Osteoblast (primary cell): ENCODE results near the gene HEPACAM2. TPM values are rescaled to one million over a fixed set of nuclear protein-coding genes. Genes with fewer than 3 reads are reported as not detected.

Experiments used
- DNase-seq: peaks from one replicate; pipeline ENCODE4 v3.0.0; 2011; ENCODE audit warnings: low spot score, mixed read lengths; ENCODE audit not compliant: insufficient read length; ENCODE audit errors: missing footprints
- H2AFZ ChIP-seq: 2 replicates; pipeline ENCODE4 v1.6.0; 2011; ENCODE audit warnings: mild to moderate bottlenecking, low read length
- H3K27ac ChIP-seq: 2 replicates; pipeline ENCODE4 v1.5.1; 2011; ENCODE audit warnings: mild to moderate bottlenecking, low read depth, low read length, moderate library complexity
- H3K27me3 ChIP-seq: 2 replicates; pipeline ENCODE4 v1.6.0; 2012; ENCODE audit warnings: mild to moderate bottlenecking, control low read depth, inconsistent platforms, low read length, moderate library complexity; ENCODE audit not compliant: insufficient read depth
- H3K36me3 ChIP-seq: 2 replicates; pipeline ENCODE4 v1.5.1; 2011; ENCODE audit warnings: mild to moderate bottlenecking, low read length, control low read depth, moderate library complexity; ENCODE audit not compliant: insufficient read depth
- H3K4me1 ChIP-seq: 2 replicates; pipeline ENCODE4 v1.5.1; 2011; ENCODE audit warnings: mild to moderate bottlenecking, low read length, control low read depth, moderate library complexity; ENCODE audit not compliant: insufficient read depth
- H3K4me2 ChIP-seq: 2 replicates; pipeline ENCODE4 v1.6.0; 2011; ENCODE audit warnings: mild to moderate bottlenecking, low read length; ENCODE audit not compliant: insufficient read depth
- H3K4me3 ChIP-seq: fragments of 200-600 bp; sonication (generic); 3 replicates; pipeline ENCODE4 v1.5.1; 2012; ENCODE audit warnings: mild to moderate bottlenecking, low read length, inconsistent platforms; ENCODE audit not compliant: insufficient read depth
- H3K79me2 ChIP-seq: 2 replicates; pipeline ENCODE4 v1.6.0; 2012; ENCODE audit warnings: mild to moderate bottlenecking, low read length, control low read depth, inconsistent platforms; ENCODE audit not compliant: insufficient read depth
- H3K9me3 ChIP-seq: 2 replicates; pipeline ENCODE4 v1.5.1; 2011; ENCODE audit warnings: low read depth, low read length, control low read depth
- H4K20me1 ChIP-seq: 2 replicates; pipeline ENCODE4 v1.6.0; 2012; ENCODE audit warnings: mild to moderate bottlenecking, low read length, control low read depth; ENCODE audit not compliant: insufficient read depth
- CTCF ChIP-seq: IDR thresholded peaks from 2 replicates; pipeline ENCODE4 v1.5.1; 2011; ENCODE audit warnings: mild to moderate bottlenecking, low read depth, low read length, moderate library complexity; ENCODE audit errors: extremely low read depth
- total RNA-seq: library from RNA; depleted of rRNA; stranded (reverse); fragments of >200 nt; gene quantifications from 2 replicates; pipeline ENCODE4 v1.2.3, GENCODE V29; 2012

HEPACAM2 gene
- total RNA-seq, 1 donor: under 0.01 TPM

- Histone ChIP-seq H3K27ac (no peak overlapping the region), H3K27me3 (peaks cover 20% of the 10 kb centered on the region), H3K4me3 (no peak overlapping the region), H3K9me3 (no peaks in the 10 kb centered on the region), H4K20me1 (no peaks in the 10 kb centered on the region), H2AFZ (no peak overlapping the region), H3K4me1 (no peaks in the 10 kb centered on the region), H3K4me2 (no peak overlapping the region), H3K36me3 (no peaks in the 10 kb centered on the region), H3K79me2 (no peaks in the 10 kb centered on the region)
- no peak for TF ChIP-seq CTCF
- no peak for DNase-seq
These were observed 22.8 kb downstream of the HEPACAM2 start for GRCh38 chr7:93203496-93203895.

- no peak overlapping the region for H3K4me2 ChIP-seq
- H3K79me2 ChIP-seq: no peaks in the 10 kb centered on the region
- no peak overlapping the region for H3K27ac ChIP-seq
- H3K27me3 ChIP-seq: peaks cover 20% of the 10 kb centered on the region
- H2AFZ ChIP-seq: no peak overlapping the region
- H3K9me3 ChIP-seq: no peaks in the 10 kb centered on the region
- H3K4me3 ChIP-seq: no peak overlapping the region
- H4K20me1 ChIP-seq: no peaks in the 10 kb centered on the region
- no peak for DNase-seq
- no peaks in the 10 kb centered on the region for H3K4me1 ChIP-seq
- H3K36me3 ChIP-seq: no peaks in the 10 kb centered on the region
- no peak for TF ChIP-seq CTCF
These were observed 23.5 kb downstream of the HEPACAM2 start for GRCh38 chr7:93202594-93203250.

DNA sequence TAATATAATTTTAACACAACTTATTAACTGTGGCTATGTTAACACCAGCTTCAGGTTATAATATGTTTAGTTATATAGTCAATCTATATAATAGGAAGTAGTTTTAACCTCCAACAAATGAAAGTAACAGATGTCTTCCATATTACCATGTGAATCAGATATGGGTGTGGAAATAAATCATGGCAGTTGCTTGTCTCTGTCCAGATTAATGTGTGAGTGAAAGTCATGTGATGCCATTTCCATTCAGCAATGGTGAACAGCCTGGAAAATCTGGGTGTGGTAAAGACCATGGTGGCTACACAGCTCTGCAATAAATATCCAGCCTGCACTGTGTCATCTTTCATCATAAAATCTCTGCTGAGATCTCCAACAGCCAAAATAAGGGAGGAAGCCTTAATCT, 27.8 kb downstream of the HEPACAM2 start:
- TF ChIP-seq CTCF: no peak
- peaks cover 8% of the 10 kb centered on the region for H3K27me3 ChIP-seq

GRCh38 chr7:93196336-93196735, 29.9 kb downstream of the HEPACAM2 start:
- Histone ChIP-seq H3K4me1 (peaks cover 3% of the 10 kb centered on the region), H3K4me3 (no peak overlapping the region), H3K9me3 (no peaks in the 10 kb centered on the region), H3K4me2 (no peak overlapping the region), H3K27ac (no peak overlapping the region), H3K79me2 (no peaks in the 10 kb centered on the region), H3K27me3 (peaks cover 21% of the 10 kb centered on the region), H3K36me3 (no peaks in the 10 kb centered on the region), H2AFZ (no peak overlapping the region), H4K20me1 (no peaks in the 10 kb centered on the region)
- no peak for TF ChIP-seq CTCF
- no peak for DNase-seq

More for the DNA sequence above, 27.8 kb downstream of the HEPACAM2 start:
- H3K9me3 ChIP-seq: no peaks in the 10 kb centered on the region
- no peaks in the 10 kb centered on the region for H3K36me3 ChIP-seq
- no peak overlapping the region for H2AFZ ChIP-seq
- H3K27ac ChIP-seq: no peak overlapping the region
- H3K4me2 ChIP-seq: no peak overlapping the region
- DNase-seq: no peak
- H3K79me2 ChIP-seq: no peaks in the 10 kb centered on the region
- H3K4me3 ChIP-seq: no peak overlapping the region
- H4K20me1 ChIP-seq: no peaks in the 10 kb centered on the region
- peaks cover 3% of the 10 kb centered on the region for H3K4me1 ChIP-seq
